Prostate gland (tissue), 2 donors: Measurements from ENCODE around the gene OR52E4.

Source experiments
- CTCF ChIP-seq, 4 experiments: fragments of 200-600 bp in 2 of 4; fragments of 450-650 bp in 2 of 4; sonication (generic) in 2 of 4; IDR thresholded peaks; 1 replicate in 3 of 4; 2 replicates in 1 of 4; pipeline ENCODE4 v1.5.1; 2016 to 2019; ENCODE audit warnings: antibody characterized with exemption in 4 of 4, mild to moderate bottlenecking in 2 of 4, moderate library complexity in 2 of 4
- POLR2A ChIP-seq: fragments of 450-650 bp; IDR thresholded peaks from one replicate; pipeline ENCODE4 v1.6.1; 2016; ENCODE audit warnings: antibody characterized with exemption, mild to moderate bottlenecking
- POLR2AphosphoS5 ChIP-seq: sonication (generic); formaldehyde crosslinking; IDR thresholded peaks from one replicate; pipeline ENCODE4 v1.6.1; 2017; ENCODE audit warnings: antibody characterized with exemption

- no peak for TF ChIP-seq POLR2AphosphoS5
- no peak for TF ChIP-seq CTCF (IDR thresholded peaks at IDR 0.05)
- no peak for TF ChIP-seq POLR2A
Measured at GRCh38 chr11:5928811-5929210, 48.4 kb downstream of the OR52E4 start.
